ENCODE results near the gene NT5C3B.
A peak's percentile ranks its signal among the peaks of the same experiment; 100 is the strongest.

NT5C3B gene

GRCh38 chr17:41793784-41794539 is 42.1 kb downstream of the NT5C3B start (continued):
- TF ChIP-seq, protein P1, sequence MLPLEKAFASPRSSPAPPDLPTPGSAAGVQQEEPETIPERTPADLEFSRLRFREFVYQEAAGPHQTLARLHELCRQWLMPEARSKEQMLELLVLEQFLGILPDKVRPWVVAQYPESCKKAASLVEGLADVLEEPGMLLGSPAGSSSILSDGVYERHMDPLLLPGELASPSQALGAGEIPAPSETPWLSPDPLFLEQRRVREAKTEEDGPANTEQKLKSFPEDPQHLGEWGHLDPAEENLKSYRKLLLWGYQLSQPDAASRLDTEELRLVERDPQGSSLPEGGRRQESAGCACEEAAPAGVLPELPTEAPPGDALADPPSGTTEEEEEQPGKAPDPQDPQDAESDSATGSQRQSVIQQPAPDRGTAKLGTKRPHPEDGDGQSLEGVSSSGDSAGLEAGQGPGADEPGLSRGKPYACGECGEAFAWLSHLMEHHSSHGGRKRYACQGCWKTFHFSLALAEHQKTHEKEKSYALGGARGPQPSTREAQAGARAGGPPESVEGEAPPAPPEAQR (tag by site-specific recombination; IDR thresholded peaks at IDR 0.05) = no peak
- TF ChIP-seq ZNF324 (tag by site-specific recombination; IDR thresholded peaks at IDR 0.05) = no peak
- TF ChIP-seq GFI1B (tag by site-specific recombination; IDR thresholded peaks at IDR 0.05) = no peak
- no peak for TF ChIP-seq ZNF16 (tag by site-specific recombination; IDR thresholded peaks at IDR 0.05; ENCODE audit: low read depth)
- TF ChIP-seq, protein P2, sequence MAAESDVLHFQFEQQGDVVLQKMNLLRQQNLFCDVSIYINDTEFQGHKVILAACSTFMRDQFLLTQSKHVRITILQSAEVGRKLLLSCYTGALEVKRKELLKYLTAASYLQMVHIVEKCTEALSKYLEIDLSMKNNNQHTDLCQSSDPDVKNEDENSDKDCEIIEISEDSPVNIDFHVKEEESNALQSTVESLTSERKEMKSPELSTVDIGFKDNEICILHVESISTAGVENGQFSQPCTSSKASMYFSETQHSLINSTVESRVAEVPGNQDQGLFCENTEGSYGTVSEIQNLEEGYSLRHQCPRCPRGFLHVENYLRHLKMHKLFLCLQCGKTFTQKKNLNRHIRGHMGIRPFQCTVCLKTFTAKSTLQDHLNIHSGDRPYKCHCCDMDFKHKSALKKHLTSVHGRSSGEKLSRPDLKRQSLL (tag by site-specific recombination; IDR thresholded peaks at IDR 0.05) = no peak
- peak; percentile 77 for TF ChIP-seq PRDM10 (tag by site-specific recombination; IDR thresholded peaks at IDR 0.05)
- TF ChIP-seq, protein P3, sequence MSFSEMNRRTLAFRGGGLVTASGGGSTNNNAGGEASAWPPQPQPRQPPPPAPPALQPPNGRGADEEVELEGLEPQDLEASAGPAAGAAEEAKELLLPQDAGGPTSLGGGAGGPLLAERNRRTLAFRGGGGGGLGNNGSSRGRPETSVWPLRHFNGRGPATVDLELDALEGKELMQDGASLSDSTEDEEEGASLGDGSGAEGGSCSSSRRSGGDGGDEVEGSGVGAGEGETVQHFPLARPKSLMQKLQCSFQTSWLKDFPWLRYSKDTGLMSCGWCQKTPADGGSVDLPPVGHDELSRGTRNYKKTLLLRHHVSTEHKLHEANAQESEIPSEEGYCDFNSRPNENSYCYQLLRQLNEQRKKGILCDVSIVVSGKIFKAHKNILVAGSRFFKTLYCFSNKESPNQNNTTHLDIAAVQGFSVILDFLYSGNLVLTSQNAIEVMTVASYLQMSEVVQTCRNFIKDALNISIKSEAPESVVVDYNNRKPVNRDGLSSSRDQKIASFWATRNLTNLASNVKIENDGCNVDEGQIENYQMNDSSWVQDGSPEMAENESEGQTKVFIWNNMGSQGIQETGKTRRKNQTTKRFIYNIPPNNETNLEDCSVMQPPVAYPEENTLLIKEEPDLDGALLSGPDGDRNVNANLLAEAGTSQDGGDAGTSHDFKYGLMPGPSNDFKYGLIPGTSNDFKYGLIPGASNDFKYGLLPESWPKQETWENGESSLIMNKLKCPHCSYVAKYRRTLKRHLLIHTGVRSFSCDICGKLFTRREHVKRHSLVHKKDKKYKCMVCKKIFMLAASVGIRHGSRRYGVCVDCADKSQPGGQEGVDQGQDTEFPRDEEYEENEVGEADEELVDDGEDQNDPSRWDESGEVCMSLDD (tag by site-specific recombination; IDR thresholded peaks at IDR 0.05) = no peak
- TF ChIP-seq SP3 (tag by site-specific recombination; IDR thresholded peaks at IDR 0.05) = no peak
- TF ChIP-seq ZNF843 (tag by site-specific recombination; IDR thresholded peaks at IDR 0.05) = no peak
- no peak for TF ChIP-seq RBAK (tag by site-specific recombination; IDR thresholded peaks at IDR 0.05)
- TF ChIP-seq ZBTB1 (tag by site-specific recombination; IDR thresholded peaks at IDR 0.05) = no peak
- TF ChIP-seq ZNF660 (tag by site-specific recombination; IDR thresholded peaks at IDR 0.05) = no peak
- TF ChIP-seq ZNF175 (tag by site-specific recombination; IDR thresholded peaks at IDR 0.05) = no peak
- no peak for TF ChIP-seq ZNF211 (tag by site-specific recombination; IDR thresholded peaks at IDR 0.05; ENCODE audit: low read depth)
- TF ChIP-seq ZNF501 (tag by site-specific recombination; IDR thresholded peaks at IDR 0.05) = no peak
- TF ChIP-seq, protein P4, sequence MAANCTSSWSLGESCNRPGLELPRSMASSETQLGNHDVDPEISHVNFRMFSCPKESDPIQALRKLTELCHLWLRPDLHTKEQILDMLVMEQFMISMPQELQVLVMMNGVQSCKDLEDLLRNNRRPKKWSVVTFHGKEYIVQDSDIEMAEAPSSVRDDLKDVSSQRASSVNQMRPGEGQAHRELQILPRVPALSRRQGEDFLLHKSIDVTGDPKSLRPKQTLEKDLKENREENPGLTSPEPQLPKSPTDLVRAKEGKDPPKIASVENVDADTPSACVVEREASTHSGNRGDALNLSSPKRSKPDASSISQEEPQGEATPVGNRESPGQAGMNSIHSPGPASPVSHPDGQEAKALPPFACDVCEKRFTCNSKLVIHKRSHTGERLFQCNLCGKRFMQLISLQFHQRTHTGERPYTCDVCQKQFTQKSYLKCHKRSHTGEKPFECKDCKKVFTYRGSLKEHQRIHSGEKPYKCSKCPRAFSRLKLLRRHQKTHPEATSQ (tag by site-specific recombination; IDR thresholded peaks at IDR 0.05) = no peak
- no peak for TF ChIP-seq ZNF2 (tag by site-specific recombination; IDR thresholded peaks at IDR 0.05)
- TF ChIP-seq, protein P5, sequence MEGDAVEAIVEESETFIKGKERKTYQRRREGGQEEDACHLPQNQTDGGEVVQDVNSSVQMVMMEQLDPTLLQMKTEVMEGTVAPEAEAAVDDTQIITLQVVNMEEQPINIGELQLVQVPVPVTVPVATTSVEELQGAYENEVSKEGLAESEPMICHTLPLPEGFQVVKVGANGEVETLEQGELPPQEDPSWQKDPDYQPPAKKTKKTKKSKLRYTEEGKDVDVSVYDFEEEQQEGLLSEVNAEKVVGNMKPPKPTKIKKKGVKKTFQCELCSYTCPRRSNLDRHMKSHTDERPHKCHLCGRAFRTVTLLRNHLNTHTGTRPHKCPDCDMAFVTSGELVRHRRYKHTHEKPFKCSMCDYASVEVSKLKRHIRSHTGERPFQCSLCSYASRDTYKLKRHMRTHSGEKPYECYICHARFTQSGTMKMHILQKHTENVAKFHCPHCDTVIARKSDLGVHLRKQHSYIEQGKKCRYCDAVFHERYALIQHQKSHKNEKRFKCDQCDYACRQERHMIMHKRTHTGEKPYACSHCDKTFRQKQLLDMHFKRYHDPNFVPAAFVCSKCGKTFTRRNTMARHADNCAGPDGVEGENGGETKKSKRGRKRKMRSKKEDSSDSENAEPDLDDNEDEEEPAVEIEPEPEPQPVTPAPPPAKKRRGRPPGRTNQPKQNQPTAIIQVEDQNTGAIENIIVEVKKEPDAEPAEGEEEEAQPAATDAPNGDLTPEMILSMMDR (tag by site-specific recombination; IDR thresholded peaks at IDR 0.05) = peak; percentile 62
- TF ChIP-seq ZIC2 (tag by site-specific recombination; IDR thresholded peaks at IDR 0.05) = no peak
- TF ChIP-seq ZNF404 (tag by site-specific recombination; IDR thresholded peaks at IDR 0.05) = no peak
- peak; percentile 29 for TF ChIP-seq SP2 (tag by site-specific recombination; IDR thresholded peaks at IDR 0.05)
- TF ChIP-seq ZBTB21 (tag by site-specific recombination; IDR thresholded peaks at IDR 0.05) = no peak
- no peak for TF ChIP-seq ZNF274 (IDR thresholded peaks at IDR 0.05; ENCODE audit: low read length)
- TF ChIP-seq ZNF274 (tag by site-specific recombination; IDR thresholded peaks at IDR 0.05; ENCODE audit: borderline replicate concordance) = no peak
